Measurements from ENCODE around the gene ABCG2. TPM values are rescaled to one million over a fixed set of nuclear protein-coding genes. Genes with fewer than 3 reads are reported as not detected.

Gene ABCG2
- total RNA-seq, 3 donors from 2014 or later (not counting 1 experiment from before 2014, with no cell fraction given), result 0.19 to 0.73 (median 0.61) TPM

GRCh38 chr4:88138561-88138960 lies 19.9 kb downstream of the ABCG2 start:
- WGBS (ENCODE audit: insufficient coverage), result 90% methylated on average over 2 of the region's 2 CpGs
- Mint-ChIP-seq H3K27ac (no peak overlapping the region), H3K4me3 (no peak overlapping the region), H3K9me3 (no peaks in the 10 kb centered on the region), H3K27me3 (ENCODE audit: low read depth in 2 of 2) (peaks cover 0 to 4% of the 10 kb centered on the region in 2 donors), H3K36me3 (no peaks in the 10 kb centered on the region), H3K4me1 (no peaks in the 10 kb centered on the region)
- H3K4me3 ChIP-seq (ENCODE audit: low read length), result no peak overlapping the region
- H3K36me3 ChIP-seq (ENCODE audit: control insufficient read depth, insufficient read depth, low read length), result no peaks in the 10 kb centered on the region
- H3K27me3 ChIP-seq (ENCODE audit: control insufficient read depth, insufficient read depth, low read length), result no peaks in the 10 kb centered on the region
- DNase-seq, result no peak
- TF ChIP-seq CTCF (IDR thresholded peaks at IDR 0.05), result no peak
- ATAC-seq, result no peak
- no peaks in the 10 kb centered on the region for H3K4me1 ChIP-seq (ENCODE audit: control insufficient read depth, insufficient read depth, low read length)
- H3K27ac ChIP-seq (ENCODE audit: low read length), result no peak overlapping the region
- H3K9me3 ChIP-seq (ENCODE audit: control insufficient read depth, insufficient read depth, low read length), result no peaks in the 10 kb centered on the region
- intact Hi-C loops (cut with micrococcal nuclease), result no loop called here

GRCh38 chr4:88137112-88137511 lies 21.3 kb downstream of the ABCG2 start:
- no peak overlapping the region for H3K27ac Mint-ChIP-seq
- intact Hi-C loops (cut with micrococcal nuclease), result no loop called here
- H3K27me3 ChIP-seq (ENCODE audit: control insufficient read depth, insufficient read depth, low read length), result no peaks in the 10 kb centered on the region

GRCh38 chr4:88136249-88136648 lies 22.2 kb downstream of the ABCG2 start:
- Mint-ChIP-seq H3K4me3 (no peak overlapping the region), H3K4me1 (no peaks in the 10 kb centered on the region), H3K9me3 (no peaks in the 10 kb centered on the region), H3K27ac (no peak overlapping the region), H3K27me3 (ENCODE audit: low read depth in 2 of 2) (peaks cover 0 to 4% of the 10 kb centered on the region in 2 donors), H3K36me3 (no peaks in the 10 kb centered on the region)
- Histone ChIP-seq H3K4me1 (ENCODE audit: control insufficient read depth, insufficient read depth, low read length) (no peaks in the 10 kb centered on the region), H3K27me3 (ENCODE audit: control insufficient read depth, insufficient read depth, low read length) (no peaks in the 10 kb centered on the region), H3K4me3 (ENCODE audit: low read length) (no peak overlapping the region), H3K36me3 (ENCODE audit: control insufficient read depth, insufficient read depth, low read length) (no peaks in the 10 kb centered on the region), H3K9me3 (ENCODE audit: control insufficient read depth, insufficient read depth, low read length) (no peaks in the 10 kb centered on the region), H3K27ac (ENCODE audit: low read length) (no peak overlapping the region)
- no peak for TF ChIP-seq CTCF (IDR thresholded peaks at IDR 0.05)
- intact Hi-C loops (cut with micrococcal nuclease), result no loop called here
- no peak for DNase-seq
- ATAC-seq, result no peak
- WGBS (ENCODE audit: insufficient coverage), result 93% methylated on average over 3 of the region's 3 CpGs

More at GRCh38 chr4:88137112-88137511, 21.3 kb downstream of the ABCG2 start:
- Mint-ChIP-seq H3K4me3 (no peak overlapping the region), H3K4me1 (no peaks in the 10 kb centered on the region), H3K36me3 (no peaks in the 10 kb centered on the region), H3K9me3 (no peaks in the 10 kb centered on the region), H3K27me3 (ENCODE audit: low read depth in 2 of 2) (peaks cover 0 to 4% of the 10 kb centered on the region in 2 donors)
- no peaks in the 10 kb centered on the region for H3K9me3 ChIP-seq (ENCODE audit: control insufficient read depth, insufficient read depth, low read length)
- no peak overlapping the region for H3K4me3 ChIP-seq (ENCODE audit: low read length)
- H3K36me3 ChIP-seq (ENCODE audit: control insufficient read depth, insufficient read depth, low read length), result no peaks in the 10 kb centered on the region
- WGBS (ENCODE audit: insufficient coverage), result 100% methylated on average over 1 of the region's 2 CpGs
- no peak overlapping the region for H3K27ac ChIP-seq (ENCODE audit: low read length)
- no peaks in the 10 kb centered on the region for H3K4me1 ChIP-seq (ENCODE audit: control insufficient read depth, insufficient read depth, low read length)
- no peak for TF ChIP-seq CTCF (IDR thresholded peaks at IDR 0.05)
- ATAC-seq, result no peak
- DNase-seq, result no peak

GRCh38 chr4:88135356-88135663 lies 23.1 kb downstream of the ABCG2 start:
- Mint-ChIP-seq H3K36me3 (no peaks in the 10 kb centered on the region), H3K4me1 (no peaks in the 10 kb centered on the region), H3K9me3 (no peaks in the 10 kb centered on the region), H3K27me3 (ENCODE audit: low read depth in 2 of 2) (peaks cover 0 to 4% of the 10 kb centered on the region in 2 donors), H3K27ac (no peak overlapping the region), H3K4me3 (no peak overlapping the region)
- Histone ChIP-seq H3K4me3 (ENCODE audit: low read length) (no peak overlapping the region), H3K4me1 (ENCODE audit: control insufficient read depth, insufficient read depth, low read length) (no peaks in the 10 kb centered on the region), H3K9me3 (ENCODE audit: control insufficient read depth, insufficient read depth, low read length) (no peaks in the 10 kb centered on the region), H3K27ac (ENCODE audit: low read length) (no peak overlapping the region), H3K36me3 (ENCODE audit: control insufficient read depth, insufficient read depth, low read length) (no peaks in the 10 kb centered on the region), H3K27me3 (ENCODE audit: control insufficient read depth, insufficient read depth, low read length) (no peaks in the 10 kb centered on the region)
- no peak for TF ChIP-seq CTCF (IDR thresholded peaks at IDR 0.05)
- WGBS (ENCODE audit: insufficient coverage), result 83% methylated on average over 3 of the region's 3 CpGs
- intact Hi-C loops (cut with micrococcal nuclease), result no loop called here
- ATAC-seq, result no peak
- no peak for DNase-seq
